Measurements from ENCODE around the gene PPP1R1B. TPM values are rescaled to one million over a fixed set of nuclear protein-coding genes. Genes with fewer than 3 reads are reported as not detected.

PPP1R1B gene
- total and polyA plus RNA-seq, 2 of the 4 experiments (the other 2 are of a cell fraction): not detected

- no peak for TF ChIP-seq CHD1 (IDR thresholded peaks at IDR 0.05; ENCODE audit: low read depth, low read length)
Measured at GRCh38 chr17:39648616-39649366, 22.0 kb downstream of the PPP1R1B start (continued).

DNA sequence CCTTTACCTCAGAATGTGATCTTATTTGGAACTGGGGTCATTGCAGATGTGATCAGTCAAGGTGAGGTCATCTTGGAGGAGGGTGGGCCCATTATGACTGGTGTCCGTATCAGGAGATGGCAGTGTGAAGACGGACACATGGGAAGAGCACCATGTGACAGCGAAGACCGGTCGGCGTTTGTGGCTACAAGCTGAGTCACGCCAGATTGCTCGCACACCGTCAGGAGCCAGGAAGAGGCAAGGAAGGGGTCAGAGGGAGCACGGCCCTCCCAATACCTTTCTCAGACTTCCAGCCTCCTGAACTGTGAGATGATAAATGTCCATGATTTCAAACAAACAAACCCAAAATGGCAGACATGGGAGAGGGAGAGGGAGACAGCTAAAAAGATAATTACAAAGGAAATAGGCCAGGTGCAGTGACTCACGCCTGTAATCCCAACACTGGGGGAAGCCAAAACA, 23.4 kb downstream of the PPP1R1B start:
- no peak overlapping the region for H3K4me3 ChIP-seq (ENCODE audit: insufficient read depth, low read depth, low read length)
- H4K91ac ChIP-seq (ENCODE audit: insufficient read depth, low read depth, low read length): no peak overlapping the region
- H3K4me2 ChIP-seq (ENCODE audit: low read depth, low read length): no peak overlapping the region
- H4K20me1 ChIP-seq (ENCODE audit: insufficient read depth, low read length): peaks cover 42% of the 10 kb centered on the region
- H2AK5ac ChIP-seq (ENCODE audit: low read depth, low read length): no peak overlapping the region
- in situ Hi-C loops (cut with MboI; ENCODE audit: low sequenced_read_pairs): no loop called here
- H3K4ac ChIP-seq (ENCODE audit: low read depth, low read length): no peak overlapping the region
- H2AFZ ChIP-seq (replicated peaks; ENCODE audit: low read length, poor library complexity): no peak overlapping the region
- H3K9me1 ChIP-seq (ENCODE audit: insufficient read depth, low read length): peaks cover 4% of the 10 kb centered on the region
- peaks cover 13 to 56% of the 10 kb centered on the region in 2 experiments; a peak in 3 of 4 replicates for H3K79me1 ChIP-seq (ENCODE audit: low read depth in 1 of 2, low read length in 2 of 2)
- DNase-seq (no peak), ATAC-seq (ENCODE audit: low read depth) (no peak)
- H3K36me3 ChIP-seq (ENCODE audit: control insufficient read depth, insufficient read depth, low read length): peaks cover 4% of the 10 kb centered on the region
- intact Hi-C loops (cut with micrococcal nuclease): no loop called here
- WGBS, 2 experiments (ENCODE audit: extremely low coverage in 2 of 2, insufficient read length in 1 of 2): 50% methylated on average over 1 of the region's 11 CpGs; no CpG with 5 or more reads in 1 of the 2 experiments
- H2BK5ac ChIP-seq (ENCODE audit: low read depth, low read length, poor library complexity, severe bottlenecking): no peak overlapping the region
- no peak overlapping the region for H2AK9ac ChIP-seq (replicated peaks; ENCODE audit: low read depth, low read length, poor library complexity)
- no peak overlapping the region for H3K23ac ChIP-seq (ENCODE audit: low read depth, low read length)
- no peak overlapping the region for H2BK120ac ChIP-seq (ENCODE audit: low read depth, low read length)
- BruUV-seq (replicated peaks): no TSS peak
- H3K4me1 ChIP-seq (ENCODE audit: control insufficient read depth, insufficient read depth, low read length): peaks cover 3% of the 10 kb centered on the region; the same call in 1 of the 2 replicates
- H3K18ac ChIP-seq (ENCODE audit: low read depth, low read length): no peak overlapping the region
- no peak overlapping the region for H3K14ac ChIP-seq (replicated peaks; ENCODE audit: low read depth, low read length)
- TF ChIP-seq NFE2L2 (IDR thresholded peaks at IDR 0.05; ENCODE audit: low read depth, low read length) (no peak), RFX5 (IDR thresholded peaks at IDR 0.05; ENCODE audit: low read depth, low read length) (no peak), RCOR1 (IDR thresholded peaks at IDR 0.05; ENCODE audit: insufficient replicate concordance, low read length) (no peak), POLR2A (IDR thresholded peaks at IDR 0.05; ENCODE audit: low read depth, low read length) (no peak), MAFK (IDR thresholded peaks at IDR 0.05; ENCODE audit: low read depth, low read length) (no peak), CTCF (conservative IDR thresholded peaks at IDR 0.05; ENCODE audit: low read depth, low read length) (no peak), MXI1 (IDR thresholded peaks at IDR 0.05; ENCODE audit: borderline replicate concordance, low read depth, low read length) (no peak)
- no peak overlapping the region for H4K5ac ChIP-seq (ENCODE audit: low read depth, low read length)
- no peak overlapping the region for H2BK15ac ChIP-seq (ENCODE audit: low read depth, low read length)
- H3K9me3 ChIP-seq (ENCODE audit: control insufficient read depth, insufficient read depth, low read length): no peaks in the 10 kb centered on the region
- POLR2A ChIA-PET (ENCODE audit: unreplicated experiment): no interaction called here
- H3K9ac ChIP-seq (ENCODE audit: low read depth, low read length): no peak overlapping the region
- H3K56ac ChIP-seq (ENCODE audit: extremely low read depth, insufficient read depth, low read length): no peak overlapping the region
- dilution Hi-C loops (cut with HindIII; ENCODE audit: low sequenced_read_pairs, unreplicated experiment): no loop called here
- H4K8ac ChIP-seq (ENCODE audit: low read depth in 2 of 2, low read length in 2 of 2): no peak overlapping the region
- no peak overlapping the region for H3K27ac ChIP-seq (ENCODE audit: insufficient read depth, low read length)
- no peaks in the 10 kb centered on the region for H3K27me3 ChIP-seq (ENCODE audit: control insufficient read depth, insufficient read depth, low read length)
- CTCF ChIA-PET: interaction anchor here (1.3 kb wide), 1 partner anchor 21 kb away, joined by 3 read pairs; no protein-coding TSS in a partner anchor
- H2BK20ac ChIP-seq (ENCODE audit: low read depth, low read length): no peak overlapping the region
